CD4-positive, alpha-beta T cell treated with Interleukin-17A for 1 hour (primary cell): Measurements from ENCODE around the gene GALT.

ENCODE experiments used
- DNase-seq: peaks from one replicate; pipeline ENCODE4 v3.0.0-alpha.2; 2020

Gene GALT

DNA sequence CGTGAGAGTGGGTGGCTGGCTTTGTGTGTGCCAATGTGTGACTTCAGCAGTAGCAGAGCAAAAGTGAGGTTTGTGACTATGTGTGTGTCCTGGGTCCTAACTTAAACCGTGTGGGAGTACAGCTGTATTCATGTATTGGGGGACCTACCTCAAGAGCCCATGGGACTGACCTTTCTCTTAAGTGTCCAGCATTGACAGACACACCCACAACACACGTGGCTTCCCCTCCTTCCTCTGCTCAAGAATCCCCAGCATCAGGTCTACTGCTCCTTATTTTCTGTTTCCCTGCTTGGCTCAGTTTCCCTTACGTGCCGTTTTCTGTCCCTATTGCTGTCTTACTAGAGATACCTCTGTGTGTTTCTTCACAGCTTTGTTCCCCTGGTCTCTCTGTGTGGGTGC, 6.1 kb downstream of the GALT start:
- no peak for DNase-seq

GRCh38 chr9:34653151-34654072, 6.9 kb downstream of the GALT start:
- no peak for DNase-seq

DNA sequence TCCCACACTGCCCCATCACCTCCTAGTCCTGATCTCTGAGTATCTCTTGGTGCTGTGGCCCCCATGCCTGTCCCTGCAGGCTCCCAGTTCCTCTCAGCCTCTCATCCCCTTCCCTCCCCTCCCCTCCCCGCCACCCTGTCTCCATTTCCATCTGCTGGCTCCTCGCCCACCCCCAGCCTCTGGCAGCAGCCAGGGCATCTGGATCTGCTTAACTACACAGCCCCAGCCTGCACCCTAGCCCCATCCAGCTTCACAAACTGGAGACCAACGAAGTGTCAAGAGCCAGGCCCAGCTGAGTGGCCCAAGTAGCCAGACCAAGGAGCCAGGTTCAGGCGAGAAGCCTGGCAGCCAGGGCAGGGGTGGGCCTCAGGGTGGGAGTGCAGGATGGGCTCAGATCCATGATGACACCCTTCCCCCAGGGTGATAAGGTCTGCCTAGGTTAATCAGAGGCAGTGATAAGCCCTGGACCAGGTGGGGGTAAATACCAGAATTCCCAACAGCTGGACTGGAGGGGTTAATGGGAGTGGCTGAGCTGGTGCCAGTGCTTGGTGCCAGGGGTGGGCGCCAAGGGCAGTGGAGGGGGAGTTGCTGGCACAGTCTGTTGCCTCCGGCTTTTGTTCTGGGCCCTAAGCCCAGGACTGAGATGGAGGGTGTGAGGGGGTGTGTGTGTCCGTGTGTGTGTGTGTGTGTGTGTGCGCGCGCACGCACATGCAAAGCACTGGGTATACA, 8.0 kb downstream of the GALT start:
- no peak for DNase-seq

DNA sequence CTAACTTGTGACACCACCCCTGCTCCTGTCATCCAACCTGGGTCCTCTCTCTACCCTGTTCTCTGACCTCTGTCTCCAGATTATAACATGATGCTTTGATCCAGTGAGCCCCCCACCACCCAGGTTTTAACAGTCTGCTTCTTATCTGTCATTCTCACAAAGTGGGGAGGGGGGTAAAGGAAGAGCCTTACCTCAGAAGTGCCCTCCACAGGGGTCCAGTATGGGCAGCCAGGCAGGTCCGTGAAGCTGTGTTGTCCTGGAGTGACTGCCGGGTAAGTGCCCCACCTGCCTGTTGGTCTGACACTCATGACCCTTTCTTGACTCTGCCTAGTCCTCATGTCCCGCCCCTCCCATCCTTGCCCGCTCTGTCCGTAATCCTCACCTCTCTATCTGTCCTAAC, 8.9 kb downstream of the GALT start:
- no peak for DNase-seq

DNA sequence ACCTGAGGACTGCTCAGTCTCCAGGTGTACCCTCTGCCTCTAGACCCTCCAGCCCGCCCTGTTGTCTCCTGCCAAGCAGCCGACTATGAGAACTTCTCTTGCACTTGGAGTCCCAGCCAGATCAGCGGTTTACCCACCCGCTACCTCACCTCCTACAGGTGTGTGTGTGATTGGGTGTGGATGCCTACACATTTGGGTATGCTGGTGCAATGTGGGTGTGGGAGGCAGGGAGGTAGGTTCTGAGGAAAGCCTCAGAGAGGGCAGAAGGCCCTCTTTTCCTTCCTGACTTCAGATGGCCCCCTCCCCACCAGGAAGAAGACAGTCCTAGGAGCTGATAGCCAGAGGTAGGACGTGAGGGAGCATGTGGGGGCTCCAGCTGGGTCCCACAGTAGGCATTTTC, 10.5 kb downstream of the GALT start:
- no peak for DNase-seq

GRCh38 chr9:34658461-34658860, 12.0 kb downstream of the GALT start:
- DNase-seq: no peak

DNA sequence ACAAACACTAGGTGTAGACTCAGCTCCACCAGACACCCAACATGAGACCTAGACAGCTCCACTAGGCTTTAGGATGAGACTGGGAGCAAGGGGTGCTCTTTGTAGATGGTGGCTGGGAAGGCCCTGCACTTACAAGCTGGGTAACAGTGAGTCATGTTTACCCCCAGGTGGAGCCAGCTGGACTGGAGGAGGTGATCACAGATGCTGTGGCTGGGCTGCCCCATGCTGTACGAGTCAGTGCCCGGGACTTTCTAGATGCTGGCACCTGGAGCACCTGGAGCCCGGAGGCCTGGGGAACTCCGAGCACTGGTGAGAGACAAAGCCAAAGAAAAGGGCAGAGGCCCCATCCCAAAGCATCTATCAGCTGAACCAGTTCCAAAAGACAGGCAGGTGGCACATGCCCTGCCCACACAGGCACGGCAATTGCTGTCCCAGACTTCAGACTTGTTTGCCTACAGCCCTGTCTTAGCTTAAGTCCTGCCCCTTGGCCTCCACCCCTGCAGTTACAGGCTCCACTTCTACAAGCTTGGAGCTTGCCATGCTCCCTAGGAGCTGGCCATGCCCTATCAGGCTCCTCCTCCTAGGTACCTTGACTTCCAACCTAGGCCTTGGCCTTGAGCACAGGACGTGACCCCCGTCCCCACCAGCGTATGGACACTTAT, 13.2 kb downstream of the GALT start:
- no peak for DNase-seq

DNA sequence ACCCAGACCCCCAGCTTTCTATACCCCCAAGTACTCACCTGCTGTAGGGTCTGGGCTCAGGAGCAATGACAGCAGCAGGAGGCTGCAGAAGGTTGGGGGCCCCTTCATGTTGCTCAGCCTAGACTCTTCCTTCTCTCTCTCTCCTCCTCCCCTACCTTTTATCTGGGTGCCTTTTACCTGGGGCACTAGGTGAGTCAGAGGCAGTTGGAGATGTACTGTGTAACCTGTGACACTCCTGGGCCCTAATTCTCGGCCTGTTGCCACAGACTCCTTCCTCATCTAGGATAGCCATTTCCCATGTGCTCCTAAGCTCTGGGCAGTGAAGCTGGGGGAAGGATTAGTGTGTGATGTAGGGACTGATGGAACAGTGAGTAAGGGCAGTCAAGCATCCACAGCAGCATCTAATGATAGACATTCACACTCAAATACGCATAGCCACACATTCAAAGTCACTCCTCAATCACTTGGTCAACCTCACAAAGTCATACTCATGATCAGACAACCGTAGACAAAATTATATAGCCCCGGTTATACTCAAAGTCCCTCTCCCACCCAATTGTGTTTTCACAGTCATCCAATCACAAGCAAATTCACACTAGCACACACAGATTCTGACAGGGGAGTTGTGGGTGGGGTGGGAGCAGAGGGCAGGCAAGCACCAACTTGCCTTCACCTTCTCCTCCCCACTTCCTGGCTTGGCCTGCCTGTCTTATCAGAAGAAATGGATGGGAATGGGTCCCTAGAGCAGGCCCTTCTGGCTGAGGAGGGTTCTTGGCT, 16.2 kb downstream of the GALT start, which contains the start of gene CCL27:
CCL27 (minus strand) TSS at position 132 of the 777 bp plus-strand sequence; CDS start at position 108, 24 bp downstream.
- no peak for DNase-seq

- DNase-seq: peak; percentile 85
Observed at GRCh38 chr9:34663303-34663605, 16.8 kb downstream of the GALT start.

- peak; percentile 84 for DNase-seq
Observed at GRCh38 chr9:34664281-34665066, 18.0 kb downstream of the GALT start.

DNA sequence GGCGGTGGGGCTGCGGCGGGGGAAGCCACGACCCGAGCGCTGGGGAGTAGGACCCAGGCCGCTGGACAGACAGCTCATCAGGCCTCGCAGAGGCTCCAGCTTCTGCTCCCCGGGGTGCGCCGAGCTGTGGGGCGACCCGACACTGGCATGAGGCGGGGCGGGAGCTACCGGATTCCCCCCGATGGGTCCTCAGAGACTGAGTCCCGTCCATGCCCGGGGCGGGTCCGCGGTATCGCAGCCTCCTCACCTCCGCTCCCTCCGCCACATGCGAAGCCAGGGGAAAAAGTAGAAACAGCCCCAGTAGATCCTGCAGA, 18.5 kb downstream of the GALT start:
- DNase-seq: no peak

DNA sequence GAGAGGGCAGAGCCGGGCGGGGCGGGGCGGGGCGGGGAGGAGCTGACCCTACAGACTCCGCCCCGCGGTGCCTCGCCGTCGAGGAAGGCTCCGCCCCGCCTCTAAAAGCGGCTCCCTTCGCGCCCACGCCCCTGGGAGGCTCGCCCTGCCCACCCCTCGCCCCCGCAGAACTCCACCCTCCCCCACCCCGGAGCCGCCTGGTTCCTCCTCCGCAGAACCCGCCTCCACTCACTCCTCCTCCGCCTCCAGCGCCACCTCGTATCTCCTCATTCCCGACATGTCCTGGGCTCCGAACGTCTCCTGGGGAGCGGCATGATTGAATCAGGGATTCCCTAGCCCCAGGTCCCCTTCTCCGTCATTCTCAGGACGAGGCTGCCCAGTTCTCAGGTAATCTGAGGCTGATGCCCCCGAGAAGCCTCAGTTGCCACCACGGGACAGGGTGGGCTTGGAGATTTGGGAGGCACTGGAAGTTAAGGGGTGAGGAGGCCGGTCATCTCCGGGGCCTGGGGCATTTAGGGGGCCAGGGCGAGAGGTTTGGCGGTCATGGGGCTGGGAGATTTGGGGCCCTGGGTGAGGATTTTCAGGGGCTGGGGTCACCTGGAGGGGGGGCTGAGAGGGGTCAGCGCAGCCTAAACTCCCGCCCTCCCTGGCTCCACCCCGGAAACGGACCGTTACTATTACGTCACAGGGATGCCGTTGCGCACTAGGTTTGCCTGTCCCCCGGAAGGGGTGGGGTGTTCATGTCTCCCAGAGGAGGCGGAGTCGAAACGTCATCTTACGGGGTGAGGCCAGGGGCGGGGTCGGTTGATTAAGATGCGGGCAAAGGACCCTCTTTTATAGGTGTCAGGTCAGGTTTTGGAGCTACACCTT, 19.1 kb downstream of the GALT start:
- peak; percentile 94 for DNase-seq

DNA sequence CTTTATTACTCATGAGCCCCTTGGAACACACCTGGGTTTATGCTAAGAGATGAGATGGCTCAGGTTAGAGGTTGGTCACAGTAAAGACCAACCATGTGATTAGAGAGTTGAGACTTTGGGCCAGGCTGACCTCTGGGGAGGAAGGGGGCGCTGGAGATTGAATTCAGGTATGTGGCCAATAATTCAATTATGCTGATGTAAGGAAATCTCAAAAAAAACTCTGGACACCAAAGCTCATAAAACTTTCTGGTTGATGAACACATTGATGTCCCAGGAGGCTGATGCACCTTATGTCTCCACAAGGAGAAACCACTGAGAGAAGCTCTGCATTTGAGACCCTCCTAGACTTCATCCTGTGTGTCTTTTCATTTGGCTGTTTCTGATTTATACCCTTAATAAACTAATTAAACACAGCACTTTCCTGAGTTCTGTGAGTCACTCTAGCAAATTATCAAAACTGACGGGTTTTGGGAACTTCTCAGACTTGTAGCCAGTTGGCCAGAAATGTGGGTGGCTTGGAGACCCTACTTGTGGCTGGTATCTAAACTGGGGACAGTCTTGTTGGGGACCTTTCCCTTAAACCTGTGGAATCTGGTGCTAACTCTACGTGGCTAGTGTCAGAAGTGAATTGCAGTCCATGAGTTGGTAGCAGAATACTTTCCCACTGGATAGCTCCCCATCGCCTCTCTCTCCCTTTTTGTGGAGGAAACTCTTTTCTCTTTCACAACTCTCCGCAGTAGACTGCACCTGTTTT, 23.5 kb downstream of the GALT start:
- no peak for DNase-seq

DNA sequence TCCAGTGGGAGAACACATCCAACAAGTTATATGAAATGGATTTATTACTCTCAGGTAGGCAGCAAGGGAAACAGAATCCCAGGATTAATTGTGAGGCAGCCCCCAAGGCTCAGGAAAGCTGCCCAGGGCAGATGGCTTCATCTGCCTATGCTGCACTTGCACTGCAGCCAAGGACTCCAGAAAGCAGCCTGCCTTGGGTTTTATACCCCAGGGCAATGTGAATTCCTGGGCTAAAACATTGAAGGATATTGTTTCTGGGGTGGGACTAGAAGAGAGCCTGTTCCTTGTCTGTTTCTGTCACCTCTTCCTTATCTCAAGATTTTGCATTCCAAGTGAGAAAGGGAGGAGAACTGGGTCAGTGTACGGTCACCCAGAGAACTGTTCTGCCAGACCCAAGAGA, 24.8 kb downstream of the GALT start:
- no peak for DNase-seq

DNA sequence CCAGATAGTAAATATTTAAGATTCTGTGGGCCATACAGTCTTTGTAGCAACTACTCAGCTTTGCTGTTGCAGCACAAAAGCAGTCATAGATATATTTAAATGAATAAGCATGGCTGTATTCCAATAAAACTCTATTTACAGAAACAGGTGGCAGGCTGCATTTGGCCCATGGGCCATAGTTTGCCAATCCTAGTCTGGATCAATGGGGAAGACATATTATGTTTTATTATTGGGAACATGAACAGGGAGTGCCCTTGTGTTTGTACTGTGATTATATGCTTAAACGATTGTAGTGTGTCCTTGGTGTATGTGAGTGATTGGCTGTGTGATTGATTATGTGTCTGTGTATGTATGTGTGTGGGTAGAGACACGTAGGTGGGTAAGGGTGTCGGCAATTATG, 28.0 kb downstream of the GALT start:
- DNase-seq: no peak

DNA sequence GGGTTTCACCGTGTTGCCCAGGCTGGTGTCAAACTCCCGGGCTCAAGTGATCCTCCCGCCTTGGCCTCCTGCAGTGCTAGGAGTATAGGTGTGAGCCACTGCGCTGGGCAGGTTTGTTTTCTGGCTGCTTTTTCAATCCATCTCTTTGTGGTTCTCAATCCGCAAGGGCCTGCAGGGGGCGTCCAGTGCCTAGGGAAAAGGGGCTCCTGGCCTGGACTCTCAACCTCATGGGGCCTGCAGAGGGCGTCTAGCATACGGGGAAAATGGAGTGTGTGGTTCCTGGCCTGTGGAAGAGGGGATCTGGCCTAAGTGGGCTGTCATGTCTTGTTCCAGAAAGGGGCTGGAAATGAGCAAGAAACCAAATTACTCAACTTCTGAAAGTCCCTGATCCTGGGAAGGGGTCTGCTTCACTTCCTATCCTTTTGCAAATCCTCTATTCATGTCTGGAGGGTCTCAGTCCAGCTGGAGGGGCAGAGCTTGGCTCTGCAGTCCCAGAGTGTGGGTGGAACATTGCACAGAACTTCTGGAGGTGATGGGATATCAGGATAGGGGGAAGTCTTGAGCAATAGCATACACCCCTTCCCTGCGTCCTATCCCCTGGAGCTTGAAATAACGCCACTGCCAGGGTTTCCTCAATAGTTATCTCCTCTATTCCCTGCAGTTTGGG, 28.7 kb downstream of the GALT start:
- peak; percentile 60 for DNase-seq

GRCh38 chr9:34675869-34676268, 29.4 kb downstream of the GALT start:
- no peak for DNase-seq

DNA sequence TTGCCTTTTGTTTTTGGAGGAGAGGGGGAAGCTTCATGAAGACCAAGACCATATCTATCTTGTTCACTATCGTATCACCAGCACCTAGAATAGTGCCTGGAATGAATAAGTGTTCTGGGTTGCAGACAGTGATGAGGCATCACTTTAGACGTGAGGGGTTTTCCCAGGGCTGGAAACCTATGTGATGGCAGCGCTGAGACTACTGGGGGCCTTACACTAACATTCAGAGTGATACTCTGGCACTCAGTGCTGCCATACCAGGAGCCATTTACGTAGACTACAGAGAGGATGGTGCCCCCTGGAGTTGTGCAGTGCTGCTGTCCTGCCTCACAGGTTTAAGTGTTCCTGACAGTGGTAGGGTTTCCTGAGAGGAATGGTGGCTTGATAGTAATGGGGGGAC, 37.7 kb downstream of the GALT start:
- DNase-seq: no peak

DNA sequence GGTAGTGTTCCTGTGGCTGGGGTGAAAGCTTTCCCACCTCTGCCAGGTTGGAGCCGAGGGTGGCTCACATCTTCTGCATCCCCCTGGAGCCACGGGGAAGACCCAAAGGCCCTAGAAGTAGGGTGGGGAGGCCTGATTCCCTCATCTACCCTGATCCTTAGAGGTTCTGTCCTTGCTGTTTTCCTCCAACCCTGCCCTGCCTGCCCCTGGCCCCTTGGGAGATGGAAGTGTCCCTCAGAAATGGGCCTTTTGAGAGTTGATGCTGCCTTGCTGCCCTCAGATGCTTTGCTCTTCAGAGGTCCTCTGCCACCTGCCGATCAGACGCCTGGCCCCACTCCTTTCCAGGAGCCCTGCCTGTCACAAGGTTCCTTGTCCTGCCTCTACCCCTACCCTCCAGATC, 38.3 kb downstream of the GALT start:
- DNase-seq: no peak

- no peak for DNase-seq
Observed at GRCh38 chr9:34685591-34685990, 39.1 kb downstream of the GALT start.
